IMR-90 (cell line): ENCODE results near the gene PTPRG. TPM values are rescaled to one million over a fixed set of nuclear protein-coding genes. Genes with fewer than 3 reads are reported as not detected.

ENCODE experiments used
- ATAC-seq: fragments of 200-7000 bp; cut with Tn5 transposase; 2 replicates; pipeline ENCODE4 v1.9.1; 2020; ENCODE audit warnings: low read depth, mild to moderate bottlenecking, moderate library complexity
- BruUV-seq: library from RNA; stranded (reverse); fragments of 400-500 nt; replicated peaks from 2 replicates; lab custom pipeline; 2021; lab: Mats Ljungman, UMichigan
- CTCF ChIA-PET: fragments of 300-600 bp; formaldehyde crosslinking; extraction: SDS; loops from one replicate; lab custom pipeline; 2021; ENCODE audit warnings: antibody characterized with exemption; lab: Yijun Ruan, JAX
- POLR2A ChIA-PET: fragments of 300-600 bp; sonication (Branson Sonifier 250); formaldehyde crosslinking; loops from one replicate; lab custom pipeline; 2022; ENCODE audit warnings: antibody characterized with exemption; ENCODE audit not compliant: unreplicated experiment; lab: Charles Lee
- DNase-seq: peaks from one replicate; pipeline ENCODE4 v3.0.0; 2013
- H2AFZ ChIP-seq: replicated peaks from 2 replicates; pipeline ENCODE3; 2013; ENCODE audit warnings: low read length, mild to moderate bottlenecking; ENCODE audit not compliant: poor library complexity
- H2AK5ac ChIP-seq: 2 replicates; pipeline ENCODE4 v1.6.1; 2013; ENCODE audit warnings: low read depth, low read length, inconsistent platforms
- H2AK9ac ChIP-seq: replicated peaks from 2 replicates; pipeline ENCODE3; 2013; ENCODE audit warnings: mild to moderate bottlenecking, low read depth, low read length, moderate library complexity; ENCODE audit not compliant: poor library complexity
- H2BK120ac ChIP-seq: 2 replicates; pipeline ENCODE4 v1.6.1; 2013; ENCODE audit warnings: low read depth, low read length, inconsistent platforms
- H2BK15ac ChIP-seq: 3 replicates; pipeline ENCODE4 v1.6.1; 2013; ENCODE audit warnings: low read depth, low read length, inconsistent platforms
- H2BK20ac ChIP-seq: 2 replicates; pipeline ENCODE4 v1.6.1; 2013; ENCODE audit warnings: low read depth, mild to moderate bottlenecking, inconsistent platforms, low read length, moderate library complexity
- H2BK5ac ChIP-seq: 2 replicates; pipeline ENCODE4 v1.6.1; 2013; ENCODE audit warnings: mild to moderate bottlenecking, low read depth, low read length, inconsistent platforms; ENCODE audit not compliant: poor library complexity, severe bottlenecking
- H3K14ac ChIP-seq: replicated peaks from 2 replicates; pipeline ENCODE4 v1.6.1; 2013; ENCODE audit warnings: low read depth, low read length, inconsistent platforms
- H3K18ac ChIP-seq: 2 replicates; pipeline ENCODE4 v1.6.1; 2013; ENCODE audit warnings: low read depth, low read length, control low read depth
- H3K23ac ChIP-seq: 2 replicates; pipeline ENCODE4 v1.6.1; 2013; ENCODE audit warnings: low read depth, low read length, inconsistent platforms
- H3K27ac ChIP-seq: 2 replicates; pipeline ENCODE4 v1.5.1; 2013; ENCODE audit warnings: mild to moderate bottlenecking, control low read depth, low read length; ENCODE audit not compliant: insufficient read depth
- H3K27me3 ChIP-seq: 2 replicates; pipeline ENCODE4 v1.6.1; 2013; ENCODE audit warnings: low read length; ENCODE audit not compliant: control insufficient read depth, insufficient read depth
- H3K36me3 ChIP-seq: 2 replicates; pipeline ENCODE4 v1.6.1; 2013; ENCODE audit warnings: low read length, mixed read lengths; ENCODE audit not compliant: control insufficient read depth, insufficient read depth
- H3K4ac ChIP-seq: 2 replicates; pipeline ENCODE4 v1.6.1; 2013; ENCODE audit warnings: low read depth, low read length, inconsistent platforms
- H3K4me1 ChIP-seq: 2 replicates; pipeline ENCODE4 v1.6.1; 2013; ENCODE audit warnings: low read length, mixed read lengths; ENCODE audit not compliant: control insufficient read depth, insufficient read depth
- H3K4me2 ChIP-seq: 2 replicates; pipeline ENCODE4 v1.6.1; 2013; ENCODE audit warnings: low read depth, mild to moderate bottlenecking, control low read depth, low read length, moderate library complexity
- H3K4me3 ChIP-seq: 2 replicates; pipeline ENCODE4 v1.5.1; 2013; ENCODE audit warnings: low read depth, mild to moderate bottlenecking, control low read depth, low read length, moderate library complexity; ENCODE audit not compliant: insufficient read depth
- H3K56ac ChIP-seq: 2 replicates; pipeline ENCODE4 v1.6.1; 2013; ENCODE audit warnings: low read length, inconsistent platforms; ENCODE audit not compliant: insufficient read depth; ENCODE audit errors: extremely low read depth
- H3K79me1 ChIP-seq, 2 experiments: 2 replicates each; pipeline ENCODE4 v1.6.1; 2013; ENCODE audit warnings: low read length in 2 of 2, inconsistent platforms in 1 of 2, low read depth in 1 of 2
- H3K9ac ChIP-seq: 2 replicates; pipeline ENCODE4 v1.6.1; 2013; ENCODE audit warnings: low read depth, low read length, control low read depth
- H3K9me1 ChIP-seq: 2 replicates; pipeline ENCODE4 v1.6.1; 2013; ENCODE audit warnings: low read length, inconsistent platforms; ENCODE audit not compliant: insufficient read depth
- H3K9me3 ChIP-seq: 2 replicates; pipeline ENCODE4 v1.6.1; 2013; ENCODE audit warnings: low read length; ENCODE audit not compliant: control insufficient read depth, insufficient read depth
- H4K20me1 ChIP-seq: 2 replicates; pipeline ENCODE4 v1.6.1; 2013; ENCODE audit warnings: low read length, inconsistent platforms; ENCODE audit not compliant: insufficient read depth
- H4K5ac ChIP-seq: 2 replicates; pipeline ENCODE4 v1.6.1; 2013; ENCODE audit warnings: mild to moderate bottlenecking, low read depth, low read length, control low read depth
- H4K8ac ChIP-seq, 2 experiments: 2 replicates each; pipeline ENCODE4 v1.6.1; 2013; ENCODE audit warnings: low read depth in 2 of 2, low read length in 2 of 2, control low read depth in 1 of 2, inconsistent platforms in 1 of 2
- H4K91ac ChIP-seq: 2 replicates; pipeline ENCODE4 v1.6.1; 2013; ENCODE audit warnings: low read depth, low read length, inconsistent platforms; ENCODE audit not compliant: insufficient read depth
- BHLHE40 ChIP-seq: fragments of 150-350 bp; IDR thresholded peaks from 2 replicates; pipeline ENCODE4 v1.6.1; 2016; ENCODE audit warnings: mild to moderate bottlenecking, low read depth, low read length
- CEBPB ChIP-seq: IDR thresholded peaks from 2 replicates; pipeline ENCODE4 v1.6.1; 2012; ENCODE audit warnings: low read depth, low read length, improper control_type of control experiment
- CHD1 ChIP-seq: IDR thresholded peaks from 2 replicates; pipeline ENCODE4 v1.6.1; 2012; ENCODE audit warnings: low read depth, low read length, improper control_type of control experiment
- FOS ChIP-seq: fragments of 150-350 bp; IDR thresholded peaks from 2 replicates; pipeline ENCODE4 v1.6.1; 2016; ENCODE audit warnings: low read depth, low read length
- MAFK ChIP-seq: IDR thresholded peaks from 2 replicates; pipeline ENCODE4 v1.6.1; 2012; ENCODE audit warnings: low read depth, low read length, improper control_type of control experiment
- MAZ ChIP-seq: IDR thresholded peaks from 2 replicates; pipeline ENCODE4 v1.6.1; 2012; ENCODE audit warnings: low read depth, mild to moderate bottlenecking, low read length, improper control_type of control experiment, moderate library complexity, borderline replicate concordance
- MXI1 ChIP-seq: IDR thresholded peaks from 2 replicates; pipeline ENCODE4 v1.6.1; 2012; ENCODE audit warnings: low read depth, mild to moderate bottlenecking, low read length, moderate library complexity, borderline replicate concordance
- NFE2L2 ChIP-seq: fragments of 150-350 bp; IDR thresholded peaks from 2 replicates; pipeline ENCODE4 v1.6.1; 2016; ENCODE audit warnings: low read depth, mild to moderate bottlenecking, low read length
- POLR2A ChIP-seq: IDR thresholded peaks from 2 replicates; pipeline ENCODE4 v1.6.1; 2012; ENCODE audit warnings: mild to moderate bottlenecking, low read depth, low read length
- RAD21 ChIP-seq: IDR thresholded peaks from 2 replicates; pipeline ENCODE4 v1.6.1; 2012; ENCODE audit warnings: low read length, improper control_type of control experiment
- RCOR1 ChIP-seq: IDR thresholded peaks from 2 replicates; pipeline ENCODE4 v1.6.1; 2012; ENCODE audit warnings: mild to moderate bottlenecking, low read length, improper control_type of control experiment; ENCODE audit not compliant: insufficient replicate concordance
- RFX5 ChIP-seq: IDR thresholded peaks from 2 replicates; pipeline ENCODE4 v1.8.0; 2012; ENCODE audit warnings: low read depth, mild to moderate bottlenecking, low read length, moderate library complexity
- SMC3 ChIP-seq: fragments of 150-350 bp; IDR thresholded peaks from 2 replicates; pipeline ENCODE4 v1.6.1; 2016; ENCODE audit warnings: low read depth, mild to moderate bottlenecking, antibody characterized with exemption, low read length, moderate library complexity
- USF2 ChIP-seq: fragments of 150-350 bp; IDR thresholded peaks from 2 replicates; pipeline ENCODE4 v1.6.1; 2017; ENCODE audit warnings: mild to moderate bottlenecking, antibody characterized with exemption, low read length, low read depth
- WGBS, 2 experiments: methylation state at CpG; one replicate each; pipeline versions ENCODE4 v1.1.5 to v1.1.7; 2013; ENCODE audit warnings: missing lambda C conversion rate in 2 of 2; ENCODE audit not compliant: insufficient read length in 1 of 2; ENCODE audit errors: extremely low coverage in 2 of 2; 5-methylcytosine and 5-hydroxymethylcytosine counted together
- dilution Hi-C: fragments of 300-500 bp; cut with HindIII; formaldehyde crosslinking; loops from one replicate; pipeline ENCODE4 v1.14.3; 2018; ENCODE audit warnings: low sequenced_read_pairs; ENCODE audit not compliant: unreplicated experiment
- in situ Hi-C: fragments of 300-500 bp; cut with MboI; formaldehyde crosslinking; loops from 3 replicates; pipeline ENCODE4 v1.14.3; 2019; ENCODE audit warnings: low sequenced_read_pairs, inconsistent platforms, mixed read lengths
- intact Hi-C: fragments of 100-400 bp; cut with micrococcal nuclease; formaldehyde crosslinking; loops from 2 replicates; pipeline ENCODE4 v1.10.0; 2022
- polyA plus RNA-seq, 3 experiments: library from polyadenylated mRNA; depleted of rRNA; stranded (reverse); fragments of >200 nt; gene quantifications; 2 replicates each; pipeline ENCODE4 v1.2.3, GENCODE V29; 2012; ENCODE audit warnings: low replicate concordance in 1 of 3
- total RNA-seq: library from RNA; depleted of rRNA; stranded (reverse); fragments of >200 nt; gene quantifications from 2 replicates; pipeline ENCODE4 v1.2.3, GENCODE V29; 2012
- TF ChIP-seq, protein P1 (sequence below): conservative IDR thresholded peaks from 2 replicates; pipeline ENCODE4 v1.5.1; 2012; ENCODE audit warnings: mild to moderate bottlenecking, low read depth, low read length, improper control_type of control experiment
- TF ChIP-seq, protein P2 (sequence below): fragments of 150-350 bp; IDR thresholded peaks from 2 replicates; pipeline ENCODE4 v1.6.1; 2016; ENCODE audit warnings: low read depth, mild to moderate bottlenecking, low read length, moderate library complexity, borderline replicate concordance

PTPRG gene
- total and polyA plus RNA-seq, 2 of the 4 experiments (the other 2 are of a cell fraction) = 7.7 to 31.0 TPM

DNA sequence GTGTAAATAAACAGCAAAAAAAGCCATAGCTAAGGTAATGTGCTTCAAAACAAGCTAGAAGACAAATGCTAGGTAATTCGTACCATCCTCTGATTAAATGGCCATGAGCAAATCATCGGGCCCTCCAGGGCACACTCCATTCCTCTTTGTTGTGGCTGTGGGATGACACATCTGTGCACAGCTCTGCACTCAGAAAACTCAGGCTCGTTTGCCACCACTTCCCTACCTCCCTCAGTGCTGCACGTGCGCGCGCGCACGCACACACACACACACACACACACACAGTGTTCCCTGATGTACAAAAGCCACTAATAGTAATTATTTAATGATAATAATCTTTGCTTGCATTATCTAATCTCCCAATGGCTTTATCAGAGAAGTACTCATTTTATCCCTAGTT, 475.4 kb downstream of the PTPRG start:
- H2BK120ac ChIP-seq = no peak overlapping the region
- H3K4me2 ChIP-seq = no peak overlapping the region
- H4K91ac ChIP-seq = no peak overlapping the region
- H3K14ac ChIP-seq = no peak overlapping the region
- peaks cover 3 to 11% of the 10 kb centered on the region in 2 experiments; a peak in 2 of 4 replicates for H3K79me1 ChIP-seq
- ChIA-PET POLR2A (no interaction called here), CTCF (interaction anchor here (0.6 to 2.0 kb wide), 2 partner anchors 15 to 471 kb away, joined by 3 to 8 read pairs; no protein-coding TSS in a partner anchor)
- no CpG with 5 or more reads among the region's 9 CpGs for WGBS, 2 experiments
- peaks cover 6% of the 10 kb centered on the region; the same call in 1 of the 2 replicates for H4K20me1 ChIP-seq
- H4K5ac ChIP-seq = no peak overlapping the region
- H3K9me3 ChIP-seq = no peaks in the 10 kb centered on the region
- BruUV-seq = no TSS peak
- H3K23ac ChIP-seq = no peak overlapping the region
- dilution Hi-C loops (no loop called here), in situ Hi-C loops (no loop called here), intact Hi-C loops (loop anchor here (5.0 kb wide), 1 partner anchor 66 kb away; no protein-coding TSS in a partner anchor)
- H2BK15ac ChIP-seq = no peak overlapping the region
- H3K4ac ChIP-seq = no peak overlapping the region
- H2BK20ac ChIP-seq = no peak overlapping the region
- DNase-seq (no peak), ATAC-seq (no peak)
- H2AFZ ChIP-seq = no peak overlapping the region
- no peak overlapping the region for H3K9ac ChIP-seq
- no peak overlapping the region for H4K8ac ChIP-seq
- H3K56ac ChIP-seq = no peak overlapping the region
- no peak overlapping the region for H3K4me3 ChIP-seq
- TF ChIP-seq MAZ = no peak
- no peak for TF ChIP-seq RCOR1
- no peak for TF ChIP-seq MAFK
- TF ChIP-seq CHD1 = no peak
- no peak for TF ChIP-seq USF2
- no peak for TF ChIP-seq SMC3
- TF ChIP-seq MXI1 = no peak
- no peak for TF ChIP-seq NFE2L2
- TF ChIP-seq RAD21 = no peak
- TF ChIP-seq, protein P1, sequence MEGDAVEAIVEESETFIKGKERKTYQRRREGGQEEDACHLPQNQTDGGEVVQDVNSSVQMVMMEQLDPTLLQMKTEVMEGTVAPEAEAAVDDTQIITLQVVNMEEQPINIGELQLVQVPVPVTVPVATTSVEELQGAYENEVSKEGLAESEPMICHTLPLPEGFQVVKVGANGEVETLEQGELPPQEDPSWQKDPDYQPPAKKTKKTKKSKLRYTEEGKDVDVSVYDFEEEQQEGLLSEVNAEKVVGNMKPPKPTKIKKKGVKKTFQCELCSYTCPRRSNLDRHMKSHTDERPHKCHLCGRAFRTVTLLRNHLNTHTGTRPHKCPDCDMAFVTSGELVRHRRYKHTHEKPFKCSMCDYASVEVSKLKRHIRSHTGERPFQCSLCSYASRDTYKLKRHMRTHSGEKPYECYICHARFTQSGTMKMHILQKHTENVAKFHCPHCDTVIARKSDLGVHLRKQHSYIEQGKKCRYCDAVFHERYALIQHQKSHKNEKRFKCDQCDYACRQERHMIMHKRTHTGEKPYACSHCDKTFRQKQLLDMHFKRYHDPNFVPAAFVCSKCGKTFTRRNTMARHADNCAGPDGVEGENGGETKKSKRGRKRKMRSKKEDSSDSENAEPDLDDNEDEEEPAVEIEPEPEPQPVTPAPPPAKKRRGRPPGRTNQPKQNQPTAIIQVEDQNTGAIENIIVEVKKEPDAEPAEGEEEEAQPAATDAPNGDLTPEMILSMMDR = no peak
- no peak for TF ChIP-seq CEBPB
- TF ChIP-seq POLR2A = no peak
- TF ChIP-seq RFX5 = no peak
- TF ChIP-seq BHLHE40 = no peak
- no peak for TF ChIP-seq FOS
- TF ChIP-seq, protein P2, sequence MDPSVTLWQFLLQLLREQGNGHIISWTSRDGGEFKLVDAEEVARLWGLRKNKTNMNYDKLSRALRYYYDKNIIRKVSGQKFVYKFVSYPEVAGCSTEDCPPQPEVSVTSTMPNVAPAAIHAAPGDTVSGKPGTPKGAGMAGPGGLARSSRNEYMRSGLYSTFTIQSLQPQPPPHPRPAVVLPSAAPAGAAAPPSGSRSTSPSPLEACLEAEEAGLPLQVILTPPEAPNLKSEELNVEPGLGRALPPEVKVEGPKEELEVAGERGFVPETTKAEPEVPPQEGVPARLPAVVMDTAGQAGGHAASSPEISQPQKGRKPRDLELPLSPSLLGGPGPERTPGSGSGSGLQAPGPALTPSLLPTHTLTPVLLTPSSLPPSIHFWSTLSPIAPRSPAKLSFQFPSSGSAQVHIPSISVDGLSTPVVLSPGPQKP = no peak
- H3K27me3 ChIP-seq = no peaks in the 10 kb centered on the region
- no peaks in the 10 kb centered on the region for H3K36me3 ChIP-seq
- H3K27ac ChIP-seq = no peak overlapping the region
- H2AK5ac ChIP-seq = no peak overlapping the region
- H3K18ac ChIP-seq = no peak overlapping the region
- no peaks in the 10 kb centered on the region for H3K4me1 ChIP-seq
- no peak overlapping the region for H2BK5ac ChIP-seq
- H3K9me1 ChIP-seq = no peaks in the 10 kb centered on the region
- H2AK9ac ChIP-seq = no peak overlapping the region
